GM21576 (cell line): ENCODE data around the gene PIEZO1.
"Not testable (repeated sequence)": the region's sequence is repeated elsewhere in the genome, so short reads cannot be mapped to it uniquely, and the experiment has no call there.

ENCODE experiments used
- ATAC-seq: cut with Tn5 transposase; IDR thresholded peaks from one replicate; pipeline ENCODE4 v1.9.1; 2021; ENCODE audit warnings: mild to moderate bottlenecking, moderate library complexity; ENCODE audit not compliant: unreplicated experiment

The PIEZO1 gene

GRCh38 chr16:88673716-88674379 is 111.2 kb downstream of the PIEZO1 start:
- ATAC-seq, result no peak

DNA sequence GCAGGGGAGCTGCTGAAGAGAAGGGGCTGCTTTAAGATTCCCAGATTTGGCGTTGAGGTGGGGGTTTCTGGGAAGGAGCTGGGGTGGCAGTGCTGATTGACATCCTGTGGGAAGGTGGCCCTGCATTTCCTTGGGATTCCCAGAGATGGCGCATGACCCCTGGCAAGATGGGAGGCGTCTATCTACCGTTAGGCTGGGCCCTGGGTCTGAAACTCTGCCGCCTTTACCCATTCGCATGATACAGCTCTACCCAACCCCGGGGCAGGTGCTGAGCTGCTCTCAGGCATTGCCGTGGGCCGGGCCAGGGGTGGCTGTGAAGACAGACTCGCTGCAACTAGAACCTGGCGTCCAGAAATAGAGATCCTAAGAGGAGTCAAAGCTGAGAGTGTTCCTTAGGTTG is 112.2 kb downstream of the PIEZO1 start:
- ATAC-seq, result no peak

GRCh38 chr16:88671806-88672205 is 113.2 kb downstream of the PIEZO1 start:
- ATAC-seq, result no peak

DNA sequence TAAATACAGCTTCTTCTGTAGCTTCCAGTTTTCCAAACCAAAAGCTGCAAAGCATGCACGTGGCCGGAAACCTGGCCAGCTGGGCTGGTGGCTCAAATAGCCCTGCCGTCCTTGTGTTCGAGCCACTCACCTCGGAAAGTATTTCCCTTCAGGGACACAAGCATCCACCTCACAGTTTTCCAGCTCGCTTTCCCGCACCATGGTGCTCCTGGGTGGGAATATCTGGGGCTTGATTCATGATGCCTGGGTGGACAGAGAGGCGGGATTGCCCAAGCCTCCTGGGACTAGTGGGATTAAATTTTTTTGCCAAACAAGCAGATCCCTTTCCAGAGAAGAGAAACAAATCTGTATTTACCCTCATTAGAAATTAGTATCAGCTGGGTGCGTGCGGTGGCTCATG is 115.0 kb downstream of the PIEZO1 start:
- no peak for ATAC-seq

DNA sequence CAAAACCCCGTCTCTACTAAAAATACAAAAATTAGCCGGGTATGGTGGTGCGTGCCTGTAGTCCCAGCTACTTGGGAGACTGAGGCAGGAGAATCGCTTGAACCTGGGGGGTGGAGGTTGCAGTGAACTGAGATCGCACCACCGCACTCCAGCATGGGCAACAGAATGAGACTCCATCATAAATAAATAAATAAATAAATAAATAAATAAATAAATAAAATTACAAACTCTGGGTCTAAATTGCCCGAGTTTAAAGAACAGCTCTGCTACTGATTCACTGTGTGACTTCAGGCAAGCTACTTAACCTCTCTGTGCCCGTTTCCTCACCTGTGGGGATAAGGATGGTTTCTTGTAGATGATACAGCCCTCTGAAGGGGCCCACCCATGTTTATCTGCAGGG is 115.5 kb downstream of the PIEZO1 start:
- ATAC-seq, result not testable (repeated sequence)

GRCh38 chr16:88667461-88667860 is 117.6 kb downstream of the PIEZO1 start:
- ATAC-seq, result no peak

DNA sequence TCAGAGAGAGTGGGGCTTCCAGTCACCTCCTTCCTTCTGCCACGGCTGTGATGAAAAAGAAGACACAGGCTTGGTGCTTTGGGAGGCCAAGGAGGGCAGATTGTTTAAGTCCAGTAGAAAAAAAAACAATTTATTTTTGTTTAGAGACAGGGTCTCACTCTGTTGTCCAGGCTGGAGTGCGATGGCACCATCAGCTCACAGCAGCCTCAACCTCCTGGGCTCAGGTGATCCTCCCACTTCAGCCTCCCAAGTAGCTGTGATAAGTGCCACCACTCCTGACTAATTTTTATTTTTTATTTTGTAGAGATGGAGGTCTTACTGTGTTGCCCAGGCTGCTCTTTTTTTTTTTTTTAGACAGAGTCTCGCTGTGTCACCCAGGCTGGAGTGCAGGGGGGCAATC is 119.5 kb downstream of the PIEZO1 start:
- no peak for ATAC-seq
